Sigmoid colon (tissue), 7 donors: Measurements from ENCODE around the gene KRT79. TPM values are rescaled to one million over a fixed set of nuclear protein-coding genes. Genes with fewer than 3 reads are reported as not detected.

ENCODE experiments used
- DNase-seq: peaks from one replicate; pipeline ENCODE4 v3.0.0-alpha.2; 2019
- H3K27ac ChIP-seq, 4 donors: fragments of 200-600 bp; sonication (generic); one replicate each; pipeline ENCODE4 v1.5.1; 2016 to 2019; ENCODE audit warnings: mild to moderate bottlenecking in 1 of 4
- H3K27me3 ChIP-seq, 3 donors: fragments of 200-600 bp; sonication (generic); one replicate each; pipeline ENCODE4 v1.5.1; 2019; ENCODE audit warnings: mild to moderate bottlenecking in 1 of 3
- H3K36me3 ChIP-seq, 4 donors: fragments of 200-600 bp; sonication (generic); one replicate each; pipeline ENCODE4 v1.5.1; 2016 to 2019
- H3K4me1 ChIP-seq, 4 donors: fragments of 200-600 bp; sonication (generic); one replicate each; pipeline ENCODE4 v1.5.1; 2017 to 2019
- H3K4me3 ChIP-seq, 4 donors: fragments of 200-600 bp; sonication (generic); one replicate each; pipeline ENCODE4 v1.5.1; 2017 to 2019; ENCODE audit warnings: mild to moderate bottlenecking in 2 of 4, moderate library complexity in 1 of 4
- H3K9me3 ChIP-seq, 4 donors: fragments of 200-600 bp in 3 of 4; sonication (generic) in 3 of 4; one replicate each; pipeline versions ENCODE4 v1.5.1 to v1.6.1; 2013 to 2019
- EP300 ChIP-seq, 4 donors: sonication (generic); formaldehyde crosslinking; IDR thresholded peaks; one replicate each; pipeline ENCODE4 v1.6.1; 2017; ENCODE audit warnings: antibody characterized with exemption in 4 of 4
- POLR2A ChIP-seq, 2 donors: fragments of 450-650 bp; IDR thresholded peaks; one replicate each; pipeline ENCODE4 v1.6.1; 2016; ENCODE audit warnings: antibody characterized with exemption in 2 of 2, mild to moderate bottlenecking in 2 of 2, moderate library complexity in 2 of 2
- POLR2AphosphoS5 ChIP-seq, 4 donors: sonication (generic); formaldehyde crosslinking; IDR thresholded peaks; one replicate each; pipeline ENCODE4 v1.6.1; 2017; ENCODE audit warnings: antibody characterized with exemption in 4 of 4
- WGBS, 2 donors: extraction: QIAGEN DNeasy Blood & Tissue Kit; methylation state at CpG; one replicate each; pipeline ENCODE4 v1.1.7; 2013; 5-methylcytosine and 5-hydroxymethylcytosine counted together
- intact Hi-C: fragments of 100-400 bp; cut with DNase I; formaldehyde crosslinking; loops from one replicate; pipeline ENCODE4 v1.15.1; 2023
- polyA plus RNA-seq, 3 donors: library from polyadenylated mRNA; stranded (reverse); fragments of 200-250 nt; gene quantifications; one replicate each; pipeline ENCODE4 v1.2.3, GENCODE V29; 2013
- total RNA-seq, 4 donors: library from RNA; depleted of rRNA; stranded (reverse); fragments of >200 nt; gene quantifications; one replicate each; pipeline ENCODE4 v1.1.0, GENCODE V29; 2016
- TF ChIP-seq, protein P1 (sequence below), 4 experiments: fragments of 450-650 bp in 3 of 4; fragments of 200-600 bp in 1 of 4; IDR thresholded peaks; one replicate each; pipeline ENCODE4 v1.5.1; 2016 to 2019; ENCODE audit warnings: antibody characterized with exemption in 4 of 4, mild to moderate bottlenecking in 3 of 4, moderate library complexity in 2 of 4
- donor health status: healthy with polysubstance abuse.
- donor health status: Bipolar disorder and iron deficiency.
- donor health status: healthy.

KRT79 gene
- total and polyA plus RNA-seq, 7 donors, result 0.16 TPM; not detected in 6

DNA sequence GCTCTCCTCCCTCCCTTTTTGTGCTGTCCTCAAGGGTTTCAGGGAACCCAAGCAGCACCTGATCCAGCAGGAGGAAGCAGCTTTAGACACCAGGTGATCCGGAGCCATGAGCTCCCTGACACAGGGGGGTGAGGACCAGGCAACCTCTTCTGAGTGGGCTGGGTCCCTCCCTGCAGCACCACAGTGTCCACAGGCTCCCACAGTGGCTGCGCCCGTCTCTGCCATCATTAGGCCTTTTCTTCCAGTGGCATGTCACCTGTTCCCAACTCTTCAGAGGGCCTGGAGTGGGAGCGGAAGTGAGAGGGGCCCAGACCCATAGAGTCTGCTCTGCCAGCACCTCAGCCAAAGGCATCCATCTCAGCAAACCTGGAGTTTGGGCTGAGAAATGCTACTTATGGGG is 56.5 kb downstream of the KRT79 start:
- H3K27me3 ChIP-seq, result no peaks in the 10 kb centered on the region
- no peaks in the 10 kb centered on the region for H3K9me3 ChIP-seq
- TF ChIP-seq EP300 (IDR thresholded peaks at IDR 0.05), result no peak
- TF ChIP-seq POLR2AphosphoS5 (IDR thresholded peaks at IDR 0.05), result no peak
- TF ChIP-seq POLR2A (IDR thresholded peaks at IDR 0.05), result no peak
- TF ChIP-seq, protein P1, sequence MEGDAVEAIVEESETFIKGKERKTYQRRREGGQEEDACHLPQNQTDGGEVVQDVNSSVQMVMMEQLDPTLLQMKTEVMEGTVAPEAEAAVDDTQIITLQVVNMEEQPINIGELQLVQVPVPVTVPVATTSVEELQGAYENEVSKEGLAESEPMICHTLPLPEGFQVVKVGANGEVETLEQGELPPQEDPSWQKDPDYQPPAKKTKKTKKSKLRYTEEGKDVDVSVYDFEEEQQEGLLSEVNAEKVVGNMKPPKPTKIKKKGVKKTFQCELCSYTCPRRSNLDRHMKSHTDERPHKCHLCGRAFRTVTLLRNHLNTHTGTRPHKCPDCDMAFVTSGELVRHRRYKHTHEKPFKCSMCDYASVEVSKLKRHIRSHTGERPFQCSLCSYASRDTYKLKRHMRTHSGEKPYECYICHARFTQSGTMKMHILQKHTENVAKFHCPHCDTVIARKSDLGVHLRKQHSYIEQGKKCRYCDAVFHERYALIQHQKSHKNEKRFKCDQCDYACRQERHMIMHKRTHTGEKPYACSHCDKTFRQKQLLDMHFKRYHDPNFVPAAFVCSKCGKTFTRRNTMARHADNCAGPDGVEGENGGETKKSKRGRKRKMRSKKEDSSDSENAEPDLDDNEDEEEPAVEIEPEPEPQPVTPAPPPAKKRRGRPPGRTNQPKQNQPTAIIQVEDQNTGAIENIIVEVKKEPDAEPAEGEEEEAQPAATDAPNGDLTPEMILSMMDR (IDR thresholded peaks at IDR 0.05), result no peak
- no peak overlapping the region for H3K4me3 ChIP-seq
- DNase-seq, result no peak
- no peaks in the 10 kb centered on the region for H3K4me1 ChIP-seq
- H3K27ac ChIP-seq, result no peak overlapping the region
- no peaks in the 10 kb centered on the region for H3K36me3 ChIP-seq
- WGBS, 2 donors, result 92% methylated on average over 4 of the region's 4 CpGs
- intact Hi-C loops, result no loop called here

DNA sequence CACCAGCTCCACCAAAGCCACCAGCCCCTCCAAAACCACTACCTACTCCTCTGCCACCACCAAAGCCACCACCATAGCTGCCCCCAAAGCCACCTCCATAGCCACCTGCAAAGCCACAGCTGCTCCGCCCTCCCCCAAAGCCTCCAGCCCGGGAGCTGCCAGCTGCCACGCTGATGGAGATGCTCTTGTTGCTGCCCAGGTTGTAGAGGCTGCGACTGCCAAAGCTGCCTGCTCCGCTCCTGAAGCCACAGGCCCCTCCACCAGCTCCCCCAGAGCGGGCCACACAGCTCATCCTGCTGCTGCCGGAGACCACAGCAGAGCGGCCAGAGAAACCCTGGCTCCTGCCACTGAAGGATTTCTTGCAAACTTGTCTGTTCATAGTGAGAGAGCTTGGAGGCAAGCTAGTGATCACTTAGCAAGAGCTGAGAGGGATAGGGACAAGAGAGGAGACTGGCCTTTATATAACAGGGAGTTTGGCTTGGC is 57.2 kb downstream of the KRT79 start, which contains the start of gene KRT76:
Gene KRT76, minus strand, starts transcription at position 433 of the 483 bp plus-strand sequence. Its CDS starts 54 bp downstream, at position 379.
- no peaks in the 10 kb centered on the region for H3K27me3 ChIP-seq
- no peak within 1 kb of the TSS for H3K27ac ChIP-seq
- intact Hi-C loops, result no loop called here
- no peaks in the 10 kb centered on the region for H3K36me3 ChIP-seq
- TF ChIP-seq POLR2AphosphoS5 (IDR thresholded peaks at IDR 0.05) (no peak), EP300 (IDR thresholded peaks at IDR 0.05) (no peak), POLR2A (IDR thresholded peaks at IDR 0.05) (no peak)
- TF ChIP-seq, protein P1 (IDR thresholded peaks at IDR 0.05), result no peak
- H3K4me1 ChIP-seq, result no peaks in the 10 kb centered on the region
- no peak within 1 kb of the TSS for H3K4me3 ChIP-seq
- H3K9me3 ChIP-seq, result no peaks in the 10 kb centered on the region
- WGBS, 2 donors, result 88 to 89% methylated on average over 8 of the region's 8 CpGs
- no peak for DNase-seq

DNA sequence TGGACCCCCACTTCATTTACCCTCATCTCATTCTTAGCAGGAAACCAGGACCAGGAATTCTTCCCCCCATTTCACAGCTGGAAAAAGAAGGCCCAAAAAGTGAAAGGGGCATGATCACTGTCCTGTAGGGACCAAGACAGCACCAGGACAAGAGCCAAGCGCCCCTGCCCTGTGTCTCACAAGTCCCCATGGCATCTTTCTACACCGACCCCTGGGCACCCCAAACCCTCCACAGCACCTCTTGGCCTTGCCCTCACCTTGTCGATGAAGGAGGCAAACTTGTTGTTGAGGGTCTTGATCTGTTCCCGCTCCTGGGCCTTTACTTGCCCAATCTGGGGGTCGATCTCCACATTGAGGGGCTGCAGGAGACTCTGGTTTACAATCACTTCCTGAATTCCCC is 57.7 kb downstream of the KRT79 start:
- DNase-seq, result no peak
- Histone ChIP-seq H3K27me3 (no peaks in the 10 kb centered on the region), H3K36me3 (no peaks in the 10 kb centered on the region), H3K4me1 (no peaks in the 10 kb centered on the region), H3K9me3 (no peaks in the 10 kb centered on the region), H3K4me3 (no peak overlapping the region), H3K27ac (no peak overlapping the region)
- WGBS, 2 donors, result 90 to 91% methylated on average over 5 of the region's 5 CpGs
- intact Hi-C loops, result no loop called here
- TF ChIP-seq, protein P1 (IDR thresholded peaks at IDR 0.05), result no peak
- TF ChIP-seq POLR2A (IDR thresholded peaks at IDR 0.05), result no peak
- TF ChIP-seq POLR2AphosphoS5 (IDR thresholded peaks at IDR 0.05), result no peak
- TF ChIP-seq EP300 (IDR thresholded peaks at IDR 0.05), result no peak

DNA sequence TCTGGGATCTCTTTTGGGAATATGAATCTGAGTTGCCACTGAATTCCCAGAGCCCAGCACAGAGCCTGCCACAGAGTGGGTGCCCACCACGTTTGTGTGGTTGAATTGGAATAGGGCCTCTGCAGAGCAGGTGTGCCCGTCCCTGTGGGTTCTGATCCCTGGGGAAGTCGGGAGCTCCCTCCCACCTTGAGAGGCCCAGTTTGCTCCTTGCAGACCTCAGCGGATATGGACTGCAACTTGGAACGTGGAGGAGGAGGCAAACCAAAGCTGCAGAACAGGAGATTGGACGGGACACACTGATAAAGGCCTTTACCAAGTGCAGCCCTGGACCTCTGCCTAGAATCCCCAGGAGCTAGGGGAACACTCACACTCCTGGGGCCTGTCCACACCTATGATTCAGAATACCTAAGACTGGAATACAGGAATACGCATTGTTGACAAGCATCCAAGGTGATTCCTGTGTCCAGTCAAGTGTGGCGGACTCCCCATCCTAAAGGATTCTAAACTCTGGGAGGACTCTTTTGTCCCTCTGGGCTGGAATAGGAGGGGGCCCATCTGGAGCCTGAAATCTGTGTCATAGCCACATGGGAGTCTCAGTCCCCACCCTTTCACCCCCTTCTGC is 59.4 kb downstream of the KRT79 start:
- 80 to 81% methylated on average over 8 of the region's 8 CpGs for WGBS, 2 donors
- Histone ChIP-seq H3K27me3 (no peaks in the 10 kb centered on the region), H3K36me3 (no peaks in the 10 kb centered on the region), H3K27ac (no peak overlapping the region), H3K4me1 (no peaks in the 10 kb centered on the region), H3K9me3 (no peaks in the 10 kb centered on the region), H3K4me3 (no peak overlapping the region)
- TF ChIP-seq POLR2A (IDR thresholded peaks at IDR 0.05), result no peak
- TF ChIP-seq, protein P1 (IDR thresholded peaks at IDR 0.05), result no peak
- TF ChIP-seq POLR2AphosphoS5 (IDR thresholded peaks at IDR 0.05), result no peak
- TF ChIP-seq EP300 (IDR thresholded peaks at IDR 0.05), result no peak
- intact Hi-C loops, result no loop called here
- no peak for DNase-seq

DNA sequence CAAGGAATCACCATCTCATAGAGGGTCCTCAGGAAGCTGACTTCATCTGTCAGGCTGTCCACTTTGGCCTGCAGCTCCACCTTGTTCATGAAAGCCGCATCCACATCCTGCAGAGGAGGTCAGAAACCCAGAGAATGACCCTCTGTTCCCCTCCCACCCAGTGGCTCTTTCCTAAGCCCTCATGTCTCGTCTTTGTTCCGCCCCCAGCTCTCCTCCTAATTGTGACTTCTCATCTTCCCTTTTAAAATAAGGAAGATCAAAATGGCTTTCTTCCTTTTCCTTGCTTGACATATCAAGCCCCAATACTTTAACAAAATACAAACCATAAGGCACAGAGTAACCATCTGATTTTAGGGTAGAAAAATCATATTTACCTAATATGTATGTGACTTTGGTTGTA is 61.3 kb downstream of the KRT79 start:
- WGBS, 2 donors, result 67% methylated on average over 3 of the region's 3 CpGs
- no peaks in the 10 kb centered on the region for H3K4me1 ChIP-seq
- no peak overlapping the region for H3K27ac ChIP-seq
- DNase-seq, result no peak
- no peaks in the 10 kb centered on the region for H3K27me3 ChIP-seq
- no peaks in the 10 kb centered on the region for H3K9me3 ChIP-seq
- H3K36me3 ChIP-seq, result no peaks in the 10 kb centered on the region
- intact Hi-C loops, result no loop called here
- TF ChIP-seq POLR2A (IDR thresholded peaks at IDR 0.05) (no peak), POLR2AphosphoS5 (IDR thresholded peaks at IDR 0.05) (no peak), EP300 (IDR thresholded peaks at IDR 0.05) (no peak)
- TF ChIP-seq, protein P1 (IDR thresholded peaks at IDR 0.05), result no peak
- H3K4me3 ChIP-seq, result no peak overlapping the region
